Measurements from ENCODE around the gene FSTL4.

Gene FSTL4

DNA sequence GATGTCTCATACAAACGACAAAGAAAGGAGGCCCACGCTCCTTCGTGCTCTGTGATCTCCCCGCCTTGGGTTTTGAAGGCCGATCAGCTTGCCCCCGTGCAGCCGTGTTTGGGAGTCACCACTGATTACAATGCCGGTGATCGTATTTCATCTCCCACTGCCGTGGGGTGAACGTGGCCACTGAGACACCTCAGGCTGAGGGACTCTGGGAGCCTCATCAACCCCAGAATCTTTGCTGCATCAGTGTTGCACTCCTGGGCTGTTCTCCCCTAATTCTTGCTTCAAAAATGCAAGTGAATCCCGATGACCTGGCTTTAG lies 366.3 kb downstream of the FSTL4 start:
- no peak overlapping the region for H3K4me3 ChIP-seq (IDR thresholded peaks at IDR 0.05; ENCODE audit: insufficient read depth, low read depth, low read length)
- no peak overlapping the region for H3K4me2 ChIP-seq
- H3K27ac ChIP-seq = no peak overlapping the region
- H2AFZ ChIP-seq (ENCODE audit: low read depth) = no peak overlapping the region
- H3K79me2 ChIP-seq (ENCODE audit: insufficient read depth, low read depth) = no peaks in the 10 kb centered on the region
- peaks cover 27% of the 10 kb centered on the region for H3K4me1 ChIP-seq (ENCODE audit: low read depth, poor library complexity, severe bottlenecking)
- no peaks in the 10 kb centered on the region for H4K20me1 ChIP-seq (ENCODE audit: insufficient read depth)
- no peaks in the 10 kb centered on the region for H3K36me3 ChIP-seq (ENCODE audit: insufficient read depth)
- TF ChIP-seq, protein P1, sequence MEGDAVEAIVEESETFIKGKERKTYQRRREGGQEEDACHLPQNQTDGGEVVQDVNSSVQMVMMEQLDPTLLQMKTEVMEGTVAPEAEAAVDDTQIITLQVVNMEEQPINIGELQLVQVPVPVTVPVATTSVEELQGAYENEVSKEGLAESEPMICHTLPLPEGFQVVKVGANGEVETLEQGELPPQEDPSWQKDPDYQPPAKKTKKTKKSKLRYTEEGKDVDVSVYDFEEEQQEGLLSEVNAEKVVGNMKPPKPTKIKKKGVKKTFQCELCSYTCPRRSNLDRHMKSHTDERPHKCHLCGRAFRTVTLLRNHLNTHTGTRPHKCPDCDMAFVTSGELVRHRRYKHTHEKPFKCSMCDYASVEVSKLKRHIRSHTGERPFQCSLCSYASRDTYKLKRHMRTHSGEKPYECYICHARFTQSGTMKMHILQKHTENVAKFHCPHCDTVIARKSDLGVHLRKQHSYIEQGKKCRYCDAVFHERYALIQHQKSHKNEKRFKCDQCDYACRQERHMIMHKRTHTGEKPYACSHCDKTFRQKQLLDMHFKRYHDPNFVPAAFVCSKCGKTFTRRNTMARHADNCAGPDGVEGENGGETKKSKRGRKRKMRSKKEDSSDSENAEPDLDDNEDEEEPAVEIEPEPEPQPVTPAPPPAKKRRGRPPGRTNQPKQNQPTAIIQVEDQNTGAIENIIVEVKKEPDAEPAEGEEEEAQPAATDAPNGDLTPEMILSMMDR (conservative IDR thresholded peaks at IDR 0.05; ENCODE audit: low read depth, low read length) = no peak
- H3K9ac ChIP-seq = no peak overlapping the region
- no peaks in the 10 kb centered on the region for H3K27me3 ChIP-seq (ENCODE audit: insufficient read depth, low read depth)

DNA sequence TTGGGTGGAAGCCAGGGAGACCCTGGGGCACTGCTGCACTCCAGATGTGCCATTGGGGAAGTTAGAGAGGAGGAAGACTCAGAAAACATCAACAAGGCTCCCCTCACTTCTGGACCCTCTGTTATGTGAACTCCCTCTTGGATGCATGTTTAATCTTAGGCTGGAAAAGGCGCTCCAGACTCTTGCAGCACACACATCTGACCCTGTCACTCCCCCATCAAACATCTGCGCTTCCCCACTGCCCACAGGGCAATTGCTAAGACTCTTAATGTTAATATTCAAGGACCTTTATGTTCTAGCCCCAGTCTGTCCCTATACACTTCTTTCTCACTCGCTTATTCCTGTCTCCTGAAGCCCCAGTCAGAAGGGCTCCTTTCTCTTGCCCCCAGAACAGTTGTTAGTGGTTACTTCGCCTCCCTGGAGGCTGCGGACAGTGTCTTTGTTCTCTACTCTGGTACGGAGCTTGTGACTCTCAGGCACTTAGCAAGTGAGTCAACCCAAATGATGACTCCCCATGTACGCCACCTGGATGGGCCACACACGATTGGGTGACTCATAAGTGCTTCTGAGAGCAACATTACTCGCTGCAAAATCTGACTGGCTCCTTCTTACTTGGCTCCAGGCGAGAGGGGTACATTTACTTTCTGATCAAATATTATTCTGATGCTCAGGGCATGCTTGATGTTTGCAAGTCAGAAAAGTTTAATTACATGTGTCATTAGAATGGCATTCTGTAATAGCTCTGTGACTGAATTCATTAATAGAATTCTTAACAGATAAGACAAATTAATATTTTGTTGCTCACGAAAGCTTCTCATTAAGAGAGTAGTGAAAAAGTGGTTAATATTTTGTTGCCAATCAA lies 366.9 kb downstream of the FSTL4 start:
- Histone ChIP-seq H3K36me3 (ENCODE audit: insufficient read depth) (no peaks in the 10 kb centered on the region), H3K4me3 (IDR thresholded peaks at IDR 0.05; ENCODE audit: insufficient read depth, low read depth, low read length) (no peak overlapping the region), H2AFZ (ENCODE audit: low read depth) (no peak overlapping the region), H4K20me1 (ENCODE audit: insufficient read depth) (no peaks in the 10 kb centered on the region), H3K9ac (no peak overlapping the region), H3K4me1 (ENCODE audit: low read depth, poor library complexity, severe bottlenecking) (peaks cover 22% of the 10 kb centered on the region), H3K27me3 (ENCODE audit: insufficient read depth, low read depth) (no peaks in the 10 kb centered on the region), H3K27ac (no peak overlapping the region), H3K4me2 (no peak overlapping the region), H3K79me2 (ENCODE audit: insufficient read depth, low read depth) (no peaks in the 10 kb centered on the region)
- TF ChIP-seq, protein P1 (conservative IDR thresholded peaks at IDR 0.05; ENCODE audit: low read depth, low read length) = no peak

DNA sequence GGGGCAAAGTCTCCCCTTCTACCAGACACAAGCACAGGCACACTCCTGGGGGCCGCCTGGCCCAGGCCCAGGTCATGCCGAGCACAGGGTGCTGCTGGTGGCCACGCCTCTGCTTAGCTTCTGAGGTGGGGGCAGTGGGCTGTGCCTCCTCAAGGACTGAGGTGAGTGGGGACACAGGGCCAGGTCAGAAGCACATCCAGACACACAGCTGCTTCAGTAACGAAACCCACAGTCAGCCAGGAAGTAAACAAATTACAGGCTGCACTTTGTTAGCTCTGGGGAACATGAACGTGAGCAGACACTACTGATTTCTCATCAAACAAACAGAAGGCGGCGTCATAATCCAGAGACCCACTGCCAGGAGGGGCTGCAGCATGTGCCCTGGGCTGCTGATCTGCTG lies 368.1 kb downstream of the FSTL4 start:
- Histone ChIP-seq H3K27ac (no peak overlapping the region), H2AFZ (ENCODE audit: low read depth) (peak overlapping the region; percentile 41; the same call in 1 of the 2 replicates)

DNA sequence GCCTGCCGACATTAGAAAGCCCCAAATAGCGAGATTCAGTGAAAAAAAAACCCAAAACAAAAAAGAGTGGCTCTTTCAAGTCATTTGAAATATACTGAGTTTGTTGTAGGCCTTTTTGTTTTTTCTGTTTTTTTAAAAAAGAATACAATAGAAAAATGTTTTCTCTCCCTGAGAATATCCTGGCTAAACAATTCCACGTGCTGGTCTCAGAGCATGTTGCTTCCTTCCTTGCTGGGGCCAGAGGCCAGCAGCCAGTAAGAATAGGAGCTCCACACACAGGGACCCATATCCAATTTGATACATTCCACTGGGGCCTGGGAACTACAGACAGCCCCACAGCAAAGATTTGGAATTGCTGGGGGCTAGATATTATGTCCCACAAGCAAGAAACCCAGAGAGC lies 369.1 kb downstream of the FSTL4 start:
- H4K20me1 ChIP-seq (ENCODE audit: insufficient read depth) = no peaks in the 10 kb centered on the region
- H3K27ac ChIP-seq = no peak overlapping the region
- TF ChIP-seq, protein P1 (conservative IDR thresholded peaks at IDR 0.05; ENCODE audit: low read depth, low read length) = no peak
- no peaks in the 10 kb centered on the region for H3K27me3 ChIP-seq (ENCODE audit: insufficient read depth, low read depth)
- peaks cover 10% of the 10 kb centered on the region for H3K4me1 ChIP-seq (ENCODE audit: low read depth, poor library complexity, severe bottlenecking)
- no peaks in the 10 kb centered on the region for H3K79me2 ChIP-seq (ENCODE audit: insufficient read depth, low read depth)
- no peak overlapping the region for H3K9ac ChIP-seq
- H3K4me3 ChIP-seq (IDR thresholded peaks at IDR 0.05; ENCODE audit: insufficient read depth, low read depth, low read length) = no peak overlapping the region
- no peak overlapping the region for H3K4me2 ChIP-seq
- no peaks in the 10 kb centered on the region for H3K36me3 ChIP-seq (ENCODE audit: insufficient read depth)
- H2AFZ ChIP-seq (ENCODE audit: low read depth) = no peak overlapping the region

More for the DNA sequence above, 368.1 kb downstream of the FSTL4 start:
- Histone ChIP-seq H4K20me1 (ENCODE audit: insufficient read depth) (no peaks in the 10 kb centered on the region), H3K79me2 (ENCODE audit: insufficient read depth, low read depth) (no peaks in the 10 kb centered on the region), H3K9ac (no peak overlapping the region), H3K27me3 (ENCODE audit: insufficient read depth, low read depth) (no peaks in the 10 kb centered on the region), H3K4me3 (IDR thresholded peaks at IDR 0.05; ENCODE audit: insufficient read depth, low read depth, low read length) (no peak overlapping the region), H3K36me3 (ENCODE audit: insufficient read depth) (no peaks in the 10 kb centered on the region), H3K4me2 (no peak overlapping the region; the same call in 1 of the 2 replicates), H3K4me1 (ENCODE audit: low read depth, poor library complexity, severe bottlenecking) (peaks cover 10% of the 10 kb centered on the region)
- TF ChIP-seq, protein P1 (conservative IDR thresholded peaks at IDR 0.05; ENCODE audit: low read depth, low read length) = no peak

Measured in KMS-11 (cell line).